GM23248 (cell line): ENCODE results near the gene GAB3.
"Not testable (repeated sequence)": the region's sequence is repeated elsewhere in the genome, so short reads cannot be mapped to it uniquely, and the experiment has no call there.

Experiments
- EZH2 ChIP-seq: fragments of 200-600 bp; sonication (generic); IDR thresholded peaks from 2 replicates; pipeline ENCODE4 v1.6.1; 2018; ENCODE audit warnings: antibody characterized with exemption, mild to moderate bottlenecking; ENCODE audit not compliant: insufficient read depth, poor library complexity, severe bottlenecking
- EZH2phosphoT487 ChIP-seq: fragments of 200-600 bp; sonication (generic); IDR thresholded peaks from 2 replicates; pipeline ENCODE4 v1.6.1; 2018; ENCODE audit warnings: antibody characterized with exemption, moderate library complexity, mild to moderate bottlenecking, low read depth; ENCODE audit not compliant: insufficient read depth

DNA sequence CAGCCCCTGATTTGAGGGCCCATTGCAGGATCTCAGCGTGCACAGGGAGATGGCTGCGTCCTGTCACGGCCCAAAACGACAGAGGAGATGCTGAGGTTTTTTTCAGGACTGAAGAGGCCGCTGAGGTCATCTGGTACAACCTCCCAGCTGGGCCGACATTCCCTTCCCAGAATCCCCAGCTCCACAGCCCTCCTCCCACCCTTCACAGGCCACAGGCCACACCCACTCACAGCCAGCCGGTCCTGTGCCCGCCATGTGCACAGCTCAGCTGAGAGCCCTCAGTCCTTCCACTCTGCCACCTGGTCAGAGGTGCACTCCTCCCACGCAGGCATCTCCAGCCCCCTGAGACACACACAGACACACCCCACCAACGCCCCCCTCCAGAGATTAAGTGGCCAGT is 109.1 kb downstream of the GAB3 start:
- not testable (repeated sequence) for TF ChIP-seq EZH2, EZH2phosphoT487
